GM12801 (cell line): ENCODE measurements around the gene ANKRD63.

Source experiments
- CTCF ChIP-seq: IDR thresholded peaks from one replicate; pipeline ENCODE4 v1.5.1; 2011; ENCODE audit warnings: control low read depth; ENCODE audit not compliant: insufficient read length; ENCODE audit errors: extremely low read depth

The ANKRD63 gene

DNA sequence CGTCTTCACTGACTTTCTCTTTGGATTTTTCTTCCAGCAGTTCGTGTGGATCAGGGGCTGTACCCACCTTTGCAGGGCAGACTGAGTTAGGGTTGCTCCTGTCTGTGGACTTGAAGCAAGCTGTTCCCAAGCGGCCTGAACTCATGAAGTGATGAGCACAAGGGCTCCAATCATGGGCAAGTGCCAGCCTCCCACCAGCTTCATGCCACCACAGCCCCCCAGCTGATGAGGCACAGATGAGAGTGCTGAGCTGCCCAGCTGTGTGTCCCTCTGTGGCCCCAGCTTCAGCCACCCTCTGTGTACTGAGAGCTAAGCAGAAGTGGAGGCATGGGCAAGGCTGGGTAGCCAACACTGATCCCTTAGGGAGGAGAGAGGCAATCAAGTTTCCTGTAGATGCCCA, 28.1 kb upstream of the ANKRD63 start:
- no peak for TF ChIP-seq CTCF

DNA sequence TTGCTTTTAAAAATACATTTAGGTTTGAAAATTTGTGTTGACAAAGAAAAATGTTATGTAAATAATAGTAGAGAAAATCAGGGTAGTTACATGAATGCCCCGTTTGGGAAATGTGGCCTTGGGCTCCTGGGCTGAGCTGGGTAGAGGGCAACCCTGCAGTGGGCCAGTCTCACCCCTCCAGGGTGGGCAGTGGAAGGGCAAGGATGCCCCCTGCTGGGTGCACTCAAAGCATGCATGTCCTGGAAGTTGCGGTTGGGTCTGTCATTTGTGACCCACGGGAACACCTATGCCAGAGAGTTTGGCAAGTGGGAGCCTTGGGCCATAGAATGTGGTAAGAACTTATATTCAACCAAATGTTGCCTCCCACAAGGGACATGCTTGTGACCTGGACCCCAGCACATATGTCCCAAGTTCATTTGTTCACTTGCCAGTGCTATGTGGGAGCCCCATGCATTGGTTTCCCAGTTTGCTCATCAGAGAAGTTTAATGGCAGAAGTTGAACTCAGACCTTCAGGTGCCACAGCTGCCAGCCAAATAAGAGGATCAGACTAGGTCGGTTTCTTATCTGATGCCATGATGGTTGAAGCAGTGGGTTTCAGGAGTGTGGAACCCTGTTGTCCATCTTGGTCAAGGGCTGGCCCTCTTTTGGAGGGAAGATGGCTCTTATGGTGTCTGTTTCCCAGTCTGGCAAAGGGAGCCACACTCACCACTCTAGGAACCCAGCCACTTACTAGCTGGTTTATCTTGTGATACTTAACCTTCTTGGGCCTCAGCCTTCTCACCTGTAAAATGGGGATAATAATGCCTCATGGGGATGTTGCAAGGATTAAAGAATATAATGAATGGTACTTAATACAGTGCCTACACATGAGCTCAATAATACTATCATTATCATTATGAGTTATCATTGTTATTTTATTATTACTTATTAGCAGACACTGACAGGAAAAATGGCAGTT, 27.4 kb upstream of the ANKRD63 start:
- no peak for TF ChIP-seq CTCF

GRCh38 chr15:40309344-40309862, 26.5 kb upstream of the ANKRD63 start:
- TF ChIP-seq CTCF, result no peak

DNA sequence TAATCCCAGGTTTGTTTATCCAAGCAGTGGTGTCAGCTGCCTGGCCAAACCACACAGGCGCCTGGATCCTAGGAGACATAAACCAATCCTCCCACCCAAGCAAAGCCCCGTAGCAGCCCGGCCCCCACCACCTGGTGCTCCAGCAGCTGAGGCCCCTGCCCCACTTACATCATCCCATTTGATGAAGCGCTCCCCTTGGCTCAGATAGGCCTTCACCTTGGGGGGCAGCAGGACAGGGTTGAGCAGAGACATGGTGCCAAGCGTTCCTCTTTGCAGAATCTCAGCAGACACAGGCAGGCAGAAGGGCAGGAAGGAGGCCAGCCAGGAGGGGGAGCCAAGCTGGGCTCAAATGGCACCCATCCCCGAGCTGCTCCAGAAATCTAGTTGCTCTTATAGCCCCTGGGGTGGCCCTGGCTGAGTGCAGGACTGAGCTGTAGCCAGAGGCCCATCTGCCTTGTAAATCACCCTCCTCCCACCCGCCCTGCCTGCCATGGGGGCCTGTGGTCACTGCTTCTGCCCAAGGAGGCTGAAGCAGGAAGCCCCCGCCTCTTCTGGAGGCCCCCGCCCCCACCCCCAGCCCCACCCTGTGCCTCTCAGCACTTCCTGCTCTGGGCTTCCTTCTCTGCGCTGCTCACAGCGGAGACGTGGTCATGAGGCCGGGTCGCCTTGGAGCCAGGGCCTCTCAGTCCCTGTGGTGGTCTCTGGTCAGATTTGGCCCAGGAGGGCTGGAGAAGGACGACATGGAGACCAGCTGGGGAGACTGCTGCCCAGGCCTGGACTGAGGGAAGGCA, 24.8 kb upstream of the ANKRD63 start, which contains the start of gene PLCB2:
TSS of gene PLCB2 (minus strand) at position 515 of the 791 bp plus-strand sequence. CDS start at position 252, 263 bp downstream.
- TF ChIP-seq CTCF, result no peak

DNA sequence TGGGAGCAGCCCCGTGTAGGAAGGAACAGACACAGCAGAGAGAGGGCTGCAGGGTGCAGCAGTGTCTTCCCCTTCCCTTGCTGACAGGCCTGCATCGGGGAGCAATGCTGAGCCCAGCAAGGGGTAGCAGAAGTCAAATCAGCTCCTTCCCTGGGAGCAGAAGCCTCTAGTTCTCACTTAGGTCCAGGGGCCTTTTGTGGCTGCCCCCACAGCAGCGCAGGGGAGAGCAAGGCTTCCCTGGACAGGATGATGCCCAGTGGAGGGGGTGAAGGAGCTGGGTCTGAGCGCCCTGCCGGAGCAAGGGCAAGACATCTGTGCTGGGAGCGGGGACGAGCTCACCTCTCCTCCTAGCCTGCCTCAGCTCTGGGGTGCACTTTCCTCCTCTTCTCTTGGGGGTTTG, 24.0 kb upstream of the ANKRD63 start:
- TF ChIP-seq CTCF, result no peak

GRCh38 chr15:40306371-40306770, 23.5 kb upstream of the ANKRD63 start:
- no peak for TF ChIP-seq CTCF

DNA sequence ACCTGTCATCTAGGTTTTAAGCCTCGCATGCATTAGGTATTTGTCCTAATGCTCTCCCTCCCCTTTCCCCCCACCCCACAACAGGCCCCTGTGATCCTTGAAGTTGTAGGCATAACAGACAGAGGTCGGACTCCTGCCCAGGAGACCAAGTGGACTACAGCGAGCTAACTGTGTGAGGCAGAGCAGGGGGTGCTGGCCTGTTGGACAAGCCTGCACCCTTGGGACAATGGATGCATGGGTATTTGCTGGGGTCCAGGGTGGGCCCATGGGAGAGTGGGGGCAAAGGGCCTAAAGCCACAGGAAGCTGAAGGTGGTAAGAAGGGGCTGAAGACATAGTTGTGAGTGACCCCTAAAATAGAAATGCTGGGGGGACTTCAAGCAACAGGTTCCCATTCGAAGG, 22.4 kb upstream of the ANKRD63 start:
- TF ChIP-seq CTCF, result no peak
